Endothelial cell of umbilical vein (primary cell): ENCODE results near the gene SETSIP. TPM values are rescaled to one million over a fixed set of nuclear protein-coding genes. Genes with fewer than 3 reads are reported as not detected.

Experiments used
- BruUV-seq: library from RNA; stranded (reverse); fragments of 400-500 nt; replicated peaks from 2 replicates; lab custom pipeline; 2021; lab: Mats Ljungman, UMichigan
- CTCF ChIA-PET: fragments of 300-600, 350-600 bp; sonication (Branson Sonifier 250); formaldehyde crosslinking; loops from one replicate; lab custom pipeline; 2021; ENCODE audit warnings: antibody characterized with exemption, inconsistent platforms; lab: Charles Lee
- POLR2A ChIA-PET: fragments of 300-600, 350-600 bp; sonication (Branson Sonifier 250); formaldehyde crosslinking; loops from one replicate; lab custom pipeline; 2021; ENCODE audit warnings: antibody characterized with exemption, inconsistent platforms; lab: Charles Lee
- DNase-seq: peaks from one replicate; pipeline ENCODE4 v3.0.0-alpha.2; 2011; ENCODE audit warnings: low read depth, low spot score
- FAIRE-seq: peaks from 2 replicates; lab custom pipeline; 2011; peaks lifted over from hg19 to GRCh38; lab: Jason Lieb, UNC
- H2AFZ ChIP-seq: 2 replicates; pipeline ENCODE4 v1.6.0; 2012; ENCODE audit warnings: low read depth, low read length, control low read depth, inconsistent platforms
- H3K27ac ChIP-seq: 2 replicates; pipeline ENCODE4 v1.5.1; 2011; ENCODE audit warnings: low read depth, mild to moderate bottlenecking, control low read depth, low read length, moderate library complexity; ENCODE audit not compliant: insufficient read depth
- H3K27me3 ChIP-seq, 2 experiments: 2 replicates each; pipeline versions ENCODE4 v1.6.0 to v1.6.1; 2011; ENCODE audit warnings: low read length in 2 of 2, mixed read lengths in 1 of 2; ENCODE audit not compliant: control insufficient read depth in 2 of 2, insufficient read depth in 2 of 2
- H3K36me3 ChIP-seq, 2 experiments: 2 replicates in 1 of 2; 3 replicates in 1 of 2; pipeline ENCODE4 v1.5.1; 2011; ENCODE audit warnings: low read length in 2 of 2, mild to moderate bottlenecking in 1 of 2, moderate library complexity in 1 of 2; ENCODE audit not compliant: control insufficient read depth in 2 of 2, insufficient read depth in 2 of 2; ENCODE audit errors: extremely low read depth in 1 of 2
- H3K4me1 ChIP-seq: 3 replicates; pipeline ENCODE4 v1.5.1; 2011; ENCODE audit warnings: mild to moderate bottlenecking, low read length; ENCODE audit not compliant: control insufficient read depth, insufficient read depth; ENCODE audit errors: extremely low read depth
- H3K4me2 ChIP-seq: 2 replicates; pipeline ENCODE4 v1.6.1; 2011; ENCODE audit warnings: low read length, control low read depth, mixed read lengths; ENCODE audit not compliant: insufficient read depth
- H3K4me3 ChIP-seq, 3 experiments: fragments of 200-600 bp in 1 of 3; sonication (generic), shearing (Covaris generic) in 1 of 3; replicated peaks in 1 of 3; 2 replicates each; pipeline ENCODE4 v1.5.1; 2011 to 2016; ENCODE audit warnings: control low read depth in 3 of 3, low read length in 3 of 3, mild to moderate bottlenecking in 2 of 3, inconsistent platforms in 1 of 3, low read depth in 1 of 3, moderate library complexity in 1 of 3; ENCODE audit not compliant: insufficient read depth in 1 of 3
- H3K79me2 ChIP-seq: 2 replicates; pipeline ENCODE4 v1.6.0; 2012; ENCODE audit warnings: low read length, inconsistent platforms; ENCODE audit not compliant: control insufficient read depth, insufficient read depth
- H3K9ac ChIP-seq: replicated peaks from 2 replicates; pipeline ENCODE3; 2011; ENCODE audit warnings: low read length, control low read depth; ENCODE audit not compliant: insufficient read depth; ENCODE audit errors: extremely low read depth
- H3K9me1 ChIP-seq: replicated peaks from 3 replicates; pipeline ENCODE4 v1.6.0; 2011; ENCODE audit warnings: mild to moderate bottlenecking, low read length; ENCODE audit not compliant: control insufficient read depth, insufficient read depth; ENCODE audit errors: extremely low read depth
- H3K9me3 ChIP-seq: replicated peaks from 2 replicates; pipeline ENCODE4 v1.5.1; 2012; ENCODE audit warnings: low read length, inconsistent platforms; ENCODE audit not compliant: control insufficient read depth, insufficient read depth
- H4K20me1 ChIP-seq: replicated peaks from 2 replicates; pipeline ENCODE3; 2011; ENCODE audit warnings: mild to moderate bottlenecking, low read length; ENCODE audit not compliant: control insufficient read depth, insufficient read depth; ENCODE audit errors: extremely low read depth
- EZH2 ChIP-seq: IDR thresholded peaks from 2 replicates; pipeline ENCODE4 v1.6.1; 2012; ENCODE audit warnings: borderline replicate concordance, low read depth, mild to moderate bottlenecking, moderate library complexity, low read length, inconsistent platforms; ENCODE audit not compliant: severe bottlenecking
- FOS ChIP-seq: IDR thresholded peaks from 2 replicates; pipeline ENCODE4 v1.6.1; 2011; ENCODE audit warnings: mild to moderate bottlenecking, low read length, moderate library complexity, borderline replicate concordance; ENCODE audit not compliant: insufficient read depth
- GATA2 ChIP-seq: IDR thresholded peaks from 2 replicates; pipeline ENCODE4 v1.7.0; 2011; ENCODE audit warnings: low read depth, mild to moderate bottlenecking, moderate library complexity, mixed read lengths, low read length; ENCODE audit not compliant: insufficient read length, insufficient read depth
- JUN ChIP-seq: IDR thresholded peaks from 2 replicates; pipeline ENCODE4 v1.6.1; 2011; ENCODE audit warnings: borderline replicate concordance, low read depth; ENCODE audit not compliant: insufficient read length, insufficient read depth
- MYC ChIP-seq: IDR thresholded peaks from one replicate; pipeline ENCODE4 v1.6.1; 2011; ENCODE audit warnings: mild to moderate bottlenecking, low read depth, low read length
- POLR2A ChIP-seq: IDR thresholded peaks from 2 replicates; pipeline ENCODE4 v1.6.1; 2012; ENCODE audit warnings: low read depth, mild to moderate bottlenecking, control low read depth, low read length
- POLR2AphosphoS5 ChIP-seq: IDR thresholded peaks from 2 replicates; pipeline ENCODE4 v1.6.1; 2012; ENCODE audit warnings: low read depth, mild to moderate bottlenecking, control low read depth, low read length, moderate library complexity; ENCODE audit not compliant: insufficient read depth
- dilution Hi-C: fragments of 300-500 bp; cut with MboI; formaldehyde crosslinking; loops from one replicate; pipeline ENCODE4 v1.15.0; 2019; ENCODE audit warnings: low sequenced_read_pairs; ENCODE audit not compliant: extremely low pct_ligation_motif_present
- intact Hi-C: fragments of 100-400 bp; cut with micrococcal nuclease; formaldehyde crosslinking; loops from one replicate; pipeline ENCODE4 v1.10.0; 2022
- polyA plus RNA-seq, 4 experiments: library from polyadenylated mRNA; depleted of rRNA in 3 of 4; stranded (reverse) in 3 of 4; unstranded in 1 of 4; fragments of >200 nt; gene quantifications; 2 replicates each; pipeline versions ENCODE4 v1.2.1 to v1.2.3, GENCODE V29; 2011 to 2012; ENCODE audit warnings: missing spikeins in 1 of 4
- total RNA-seq: library from RNA; stranded (reverse); gene quantifications from 2 replicates; pipeline ENCODE4 v1.2.3, GENCODE V29; 2021
- TF ChIP-seq, protein P1 (sequence below), 2 donors: IDR thresholded peaks; 1 replicate in 1 of 2; 2 replicates in 1 of 2; pipeline ENCODE4 v1.5.1; 2011; ENCODE audit warnings: low read length in 2 of 2, mild to moderate bottlenecking in 2 of 2, moderate library complexity in 2 of 2, control low read depth in 1 of 2, inconsistent platforms in 1 of 2, low read depth in 1 of 2; ENCODE audit not compliant: insufficient read depth in 1 of 2; ENCODE audit errors: extremely low read depth in 1 of 2
- TF ChIP-seq, protein P2 (sequence below): IDR thresholded peaks from 2 replicates; pipeline ENCODE4 v1.6.1; 2011; ENCODE audit not compliant: insufficient read depth, insufficient read length

Gene SETSIP
- total and polyA plus RNA-seq, 2 donors (not counting 3 experiments of a cell fraction or from before 2014, with no cell fraction given) = not detected

- CTCF ChIA-PET = no interaction called here
- intact Hi-C loops = no loop called here
- no peak for TF ChIP-seq POLR2AphosphoS5
- TF ChIP-seq, protein P1, sequence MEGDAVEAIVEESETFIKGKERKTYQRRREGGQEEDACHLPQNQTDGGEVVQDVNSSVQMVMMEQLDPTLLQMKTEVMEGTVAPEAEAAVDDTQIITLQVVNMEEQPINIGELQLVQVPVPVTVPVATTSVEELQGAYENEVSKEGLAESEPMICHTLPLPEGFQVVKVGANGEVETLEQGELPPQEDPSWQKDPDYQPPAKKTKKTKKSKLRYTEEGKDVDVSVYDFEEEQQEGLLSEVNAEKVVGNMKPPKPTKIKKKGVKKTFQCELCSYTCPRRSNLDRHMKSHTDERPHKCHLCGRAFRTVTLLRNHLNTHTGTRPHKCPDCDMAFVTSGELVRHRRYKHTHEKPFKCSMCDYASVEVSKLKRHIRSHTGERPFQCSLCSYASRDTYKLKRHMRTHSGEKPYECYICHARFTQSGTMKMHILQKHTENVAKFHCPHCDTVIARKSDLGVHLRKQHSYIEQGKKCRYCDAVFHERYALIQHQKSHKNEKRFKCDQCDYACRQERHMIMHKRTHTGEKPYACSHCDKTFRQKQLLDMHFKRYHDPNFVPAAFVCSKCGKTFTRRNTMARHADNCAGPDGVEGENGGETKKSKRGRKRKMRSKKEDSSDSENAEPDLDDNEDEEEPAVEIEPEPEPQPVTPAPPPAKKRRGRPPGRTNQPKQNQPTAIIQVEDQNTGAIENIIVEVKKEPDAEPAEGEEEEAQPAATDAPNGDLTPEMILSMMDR (IDR thresholded peaks at IDR 0.05; ENCODE audit: extremely low read depth in 1 of 2, insufficient read depth in 1 of 2, low read depth in 1 of 2, low read length in 2 of 2) = no peak
- no peak for TF ChIP-seq MYC
- no peak for TF ChIP-seq POLR2A
- no peak for TF ChIP-seq JUN
- TF ChIP-seq FOS = no peak
- Histone ChIP-seq H3K36me3 (no peaks in the 10 kb centered on the region), H3K4me3 (no peak overlapping the region), H3K27ac (no peak overlapping the region), H3K27me3 (no peaks in the 10 kb centered on the region), H3K9ac (no peak overlapping the region), H2AFZ (no peak overlapping the region), H3K9me1 (no peaks in the 10 kb centered on the region), H3K9me3 (no peaks in the 10 kb centered on the region), H3K4me2 (no peak overlapping the region), H4K20me1 (no peaks in the 10 kb centered on the region), H3K79me2 (no peaks in the 10 kb centered on the region), H3K4me1 (no peaks in the 10 kb centered on the region)
- no peak for FAIRE-seq
- DNase-seq = no peak
- no TSS peak for BruUV-seq
- dilution Hi-C loops = no loop called here
- POLR2A ChIA-PET = no interaction called here
Measured at GRCh38 chr1:92066321-92066720, 8.9 kb downstream of the SETSIP start.

DNA sequence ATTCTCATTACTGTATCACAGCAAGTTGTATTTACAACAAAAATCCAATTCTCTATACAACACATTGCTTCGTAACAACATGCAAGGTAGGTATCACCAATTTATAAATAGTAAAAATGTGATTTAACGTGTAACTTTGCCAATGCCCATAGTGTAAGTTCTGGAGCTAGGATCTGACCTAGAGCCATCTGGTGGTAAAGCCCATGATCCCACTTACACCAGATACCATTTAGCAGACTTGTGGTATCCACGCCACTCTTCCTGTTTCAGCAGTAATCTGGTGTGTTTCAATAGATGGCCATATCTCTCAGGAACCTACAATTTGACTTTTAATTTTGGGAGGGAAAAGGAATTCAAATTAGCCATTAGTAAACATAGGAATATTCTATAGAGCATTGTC, 10.2 kb downstream of the SETSIP start:
- Histone ChIP-seq H3K9me1 (no peaks in the 10 kb centered on the region), H3K4me1 (no peaks in the 10 kb centered on the region), H3K4me3 (no peak overlapping the region), H3K27me3 (no peaks in the 10 kb centered on the region), H4K20me1 (no peaks in the 10 kb centered on the region), H3K4me2 (no peak overlapping the region), H2AFZ (no peak overlapping the region), H3K9me3 (no peaks in the 10 kb centered on the region), H3K36me3 (no peaks in the 10 kb centered on the region), H3K9ac (no peak overlapping the region), H3K79me2 (no peaks in the 10 kb centered on the region), H3K27ac (no peak overlapping the region)
- ChIA-PET POLR2A (no interaction called here), CTCF (interaction anchor here (0.7 to 1.5 kb wide), 2 partner anchors 68 to 552 kb away, joined by 3 read pairs; no protein-coding TSS in a partner anchor)
- dilution Hi-C loops = no loop called here
- intact Hi-C loops = no loop called here
- DNase-seq (no peak), FAIRE-seq (no peak)
- no TSS peak for BruUV-seq
- TF ChIP-seq POLR2A = no peak
- no peak for TF ChIP-seq POLR2AphosphoS5
- no peak for TF ChIP-seq EZH2
- no peak for TF ChIP-seq MYC
- TF ChIP-seq JUN = no peak
- no peak for TF ChIP-seq GATA2
- no peak for TF ChIP-seq FOS
- TF ChIP-seq, protein P2, sequence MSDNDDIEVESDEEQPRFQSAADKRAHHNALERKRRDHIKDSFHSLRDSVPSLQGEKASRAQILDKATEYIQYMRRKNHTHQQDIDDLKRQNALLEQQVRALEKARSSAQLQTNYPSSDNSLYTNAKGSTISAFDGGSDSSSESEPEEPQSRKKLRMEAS = no peak
- TF ChIP-seq, protein P1 (IDR thresholded peaks at IDR 0.05; ENCODE audit: extremely low read depth in 1 of 2, insufficient read depth in 1 of 2, low read depth in 1 of 2, low read length in 2 of 2) = no peak
